GM20000 (cell line): Measurements from ENCODE around the gene C1orf159.
A peak's percentile ranks its signal among the peaks of the same experiment; 100 is the strongest.

Source experiments
- DNase-seq: peaks from one replicate; pipeline ENCODE4 v3.0.0; 2012; ENCODE audit warnings: low spot score
- TF ChIP-seq, protein P1 (sequence below): IDR thresholded peaks from 2 replicates; pipeline ENCODE4 v1.5.1; 2012; ENCODE audit warnings: mild to moderate bottlenecking, control low read depth; ENCODE audit errors: extremely low read depth, missing control alignments

C1orf159 gene

DNA sequence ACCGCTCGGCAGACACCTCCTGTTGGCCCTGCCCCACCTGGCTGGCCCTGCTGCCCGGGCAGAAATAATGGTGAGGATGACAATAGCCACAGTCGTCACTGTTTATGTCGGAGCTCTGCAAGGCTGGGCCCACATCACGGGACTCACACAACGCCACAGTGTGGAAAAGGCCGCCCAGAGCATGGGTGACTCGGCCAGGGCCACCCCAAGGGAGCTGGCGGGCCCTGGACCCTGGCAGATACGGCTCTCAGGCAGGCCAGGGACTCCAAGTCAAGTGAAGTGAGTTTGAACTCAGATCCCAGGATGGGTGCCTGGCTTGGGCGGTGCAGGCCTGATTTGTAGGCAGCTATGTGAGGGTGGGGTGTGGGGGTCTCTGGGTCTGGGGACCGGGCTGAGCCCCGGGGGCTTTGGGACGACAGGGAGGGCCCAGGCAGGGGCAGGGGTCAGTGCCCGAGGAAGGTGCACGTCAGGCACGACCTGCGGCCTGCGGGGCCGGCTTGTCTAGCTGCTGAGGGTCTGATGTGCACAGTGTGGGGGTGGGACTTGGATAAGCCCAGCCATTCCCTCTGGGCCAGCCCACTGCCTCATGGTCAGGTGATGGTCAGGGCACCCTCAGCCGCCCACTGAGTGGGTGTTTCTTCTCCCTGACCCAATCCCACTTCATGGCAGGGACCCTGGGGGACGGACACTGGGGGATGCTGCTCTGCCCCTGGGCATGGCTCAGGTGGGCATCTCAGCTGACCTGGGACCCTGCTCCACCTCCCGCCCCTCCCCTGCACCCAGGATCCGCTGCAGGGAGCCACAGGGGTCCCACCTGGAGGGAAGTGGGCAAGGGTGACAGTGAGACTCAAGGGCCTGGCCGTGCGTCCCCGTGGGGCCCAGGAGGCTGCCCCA lies 42.8 kb downstream of the C1orf159 start:
- DNase-seq = no peak
- TF ChIP-seq, protein P1, sequence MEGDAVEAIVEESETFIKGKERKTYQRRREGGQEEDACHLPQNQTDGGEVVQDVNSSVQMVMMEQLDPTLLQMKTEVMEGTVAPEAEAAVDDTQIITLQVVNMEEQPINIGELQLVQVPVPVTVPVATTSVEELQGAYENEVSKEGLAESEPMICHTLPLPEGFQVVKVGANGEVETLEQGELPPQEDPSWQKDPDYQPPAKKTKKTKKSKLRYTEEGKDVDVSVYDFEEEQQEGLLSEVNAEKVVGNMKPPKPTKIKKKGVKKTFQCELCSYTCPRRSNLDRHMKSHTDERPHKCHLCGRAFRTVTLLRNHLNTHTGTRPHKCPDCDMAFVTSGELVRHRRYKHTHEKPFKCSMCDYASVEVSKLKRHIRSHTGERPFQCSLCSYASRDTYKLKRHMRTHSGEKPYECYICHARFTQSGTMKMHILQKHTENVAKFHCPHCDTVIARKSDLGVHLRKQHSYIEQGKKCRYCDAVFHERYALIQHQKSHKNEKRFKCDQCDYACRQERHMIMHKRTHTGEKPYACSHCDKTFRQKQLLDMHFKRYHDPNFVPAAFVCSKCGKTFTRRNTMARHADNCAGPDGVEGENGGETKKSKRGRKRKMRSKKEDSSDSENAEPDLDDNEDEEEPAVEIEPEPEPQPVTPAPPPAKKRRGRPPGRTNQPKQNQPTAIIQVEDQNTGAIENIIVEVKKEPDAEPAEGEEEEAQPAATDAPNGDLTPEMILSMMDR = no peak

GRCh38 chr1:1072299-1072848 lies 43.5 kb downstream of the C1orf159 start:
- TF ChIP-seq, protein P1 = no peak

GRCh38 chr1:1071486-1072298 lies 44.2 kb downstream of the C1orf159 start:
- DNase-seq = no peak
- TF ChIP-seq, protein P1 = no peak

More at GRCh38 chr1:1072299-1072848, 43.5 kb downstream of the C1orf159 start:
- DNase-seq = no peak

DNA sequence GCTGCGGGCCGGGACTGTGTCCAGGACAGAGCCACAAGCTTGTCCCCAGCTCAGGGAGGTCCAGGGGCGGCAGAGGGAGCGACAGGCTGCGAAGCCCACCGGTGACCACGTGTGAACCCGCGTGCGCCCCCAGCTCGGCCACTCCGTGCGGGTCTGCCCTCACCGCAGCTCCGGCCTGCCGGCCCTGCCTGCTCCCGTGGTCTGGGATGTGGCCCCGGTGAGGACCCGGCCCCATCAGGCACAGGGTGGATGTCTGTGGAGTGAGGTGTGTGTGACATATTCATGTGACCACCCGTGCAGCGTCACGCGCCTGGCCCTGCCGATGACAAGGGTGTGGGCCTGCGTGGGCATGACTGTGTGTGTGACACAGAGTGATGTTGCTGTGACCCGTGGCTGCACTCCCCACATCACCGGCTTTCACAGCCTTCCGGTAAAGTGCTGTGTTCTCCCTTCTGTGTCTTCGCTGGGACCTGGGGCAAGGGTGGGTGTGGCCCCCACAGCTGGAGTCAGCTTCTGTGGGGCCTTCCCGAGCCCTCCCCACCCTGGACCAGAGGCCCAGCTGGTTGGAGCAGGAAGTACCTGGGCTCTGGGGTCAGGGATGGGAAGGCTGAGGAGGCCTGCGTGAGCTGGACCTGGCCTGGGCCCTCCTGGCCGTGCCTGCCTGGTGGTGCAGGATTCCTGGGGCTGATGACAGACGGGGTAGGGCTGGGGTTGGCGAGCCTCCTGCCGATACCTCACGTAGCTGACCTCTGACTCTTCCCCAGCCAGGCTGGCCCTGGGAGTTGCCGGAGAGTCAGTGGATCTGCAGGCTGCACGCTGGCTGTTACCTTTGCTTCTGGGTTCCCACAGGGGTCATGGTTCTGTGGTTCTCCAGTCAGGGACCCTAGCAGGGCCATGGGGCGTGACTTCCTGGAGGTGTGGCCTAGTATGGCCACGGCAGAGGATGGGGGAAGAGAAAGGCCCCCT lies 45.9 kb downstream of the C1orf159 start:
- DNase-seq = no peak
- TF ChIP-seq, protein P1 = no peak

DNA sequence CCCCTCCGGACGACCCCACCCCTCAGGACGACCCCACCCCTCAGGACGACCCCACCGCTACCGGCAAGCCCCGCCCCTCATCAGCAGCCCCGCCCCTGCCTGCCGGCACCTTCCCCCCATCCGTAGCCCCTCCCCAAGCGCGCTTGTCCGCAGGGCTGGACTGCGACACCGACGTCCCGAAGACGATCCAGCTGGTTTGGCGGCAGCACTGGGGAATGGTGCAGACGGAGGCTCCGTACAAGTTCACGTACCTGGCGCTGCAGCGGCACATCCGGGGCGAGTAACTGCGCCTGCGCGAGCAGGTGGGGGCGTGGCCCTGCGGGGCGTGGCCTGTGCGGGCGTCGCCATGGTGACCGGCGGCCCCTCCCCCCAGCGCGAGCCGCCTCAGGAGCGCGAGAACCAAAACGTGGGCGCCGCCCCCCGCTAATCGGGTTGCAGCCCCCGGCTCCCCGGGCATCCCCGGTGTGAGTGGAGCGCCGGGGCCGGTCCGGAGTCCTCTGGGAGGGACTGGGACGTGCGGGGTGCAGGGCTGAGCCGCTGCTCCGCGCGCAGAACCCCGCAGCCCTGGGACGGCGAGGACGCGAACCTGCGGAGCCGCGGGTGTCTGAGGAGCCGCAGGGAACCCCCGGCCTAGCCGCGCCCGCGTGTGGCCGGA lies 46.7 kb downstream of the C1orf159 start:
- peak; percentile 98 for DNase-seq
- TF ChIP-seq, protein P1 = no peak

DNA sequence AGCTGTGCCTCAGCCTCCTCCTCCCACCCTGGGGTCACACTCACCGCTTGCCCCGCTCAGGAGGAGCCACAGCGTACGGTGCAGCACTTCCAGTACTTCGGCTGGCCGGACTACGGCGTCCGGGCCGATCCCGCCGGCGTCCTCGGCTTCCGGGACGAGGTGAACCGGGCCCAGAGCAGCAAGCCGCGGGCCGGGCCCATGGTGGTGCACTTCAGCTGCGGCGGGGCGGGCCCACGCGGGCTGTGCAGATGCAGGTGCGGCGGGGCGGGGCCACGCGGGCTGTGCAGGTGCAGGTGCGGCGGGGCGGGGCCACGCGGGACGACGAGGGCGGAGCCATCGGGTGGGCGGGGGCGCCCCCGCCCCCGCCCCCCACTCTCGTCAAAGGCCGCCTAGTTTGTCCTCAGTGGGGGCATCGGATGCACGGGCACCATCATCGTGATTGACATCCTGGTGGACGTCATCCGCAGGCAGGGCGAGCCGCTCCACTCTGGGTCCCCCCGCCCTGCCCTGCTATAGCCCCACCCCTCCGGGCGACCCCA lies 47.3 kb downstream of the C1orf159 start:
- TF ChIP-seq, protein P1 = no peak
- peak; percentile 86 for DNase-seq
